ENCODE data around the gene ZBTB8A.
"Not testable (repeated sequence)": the region's sequence is repeated elsewhere in the genome, so short reads cannot be mapped to it uniquely, and the experiment has no call there.

ZBTB8A gene

GRCh38 chr1:32619701-32620485, 80.7 kb downstream of the ZBTB8A start:
- DNase-seq (ENCODE audit: low read depth in 2 of 2, low spot score in 1 of 2) = no peak

GRCh38 chr1:32622205-32622604, 83.0 kb downstream of the ZBTB8A start:
- no peak for DNase-seq (ENCODE audit: low read depth in 2 of 2, low spot score in 1 of 2)

GRCh38 chr1:32622806-32623681, 83.8 kb downstream of the ZBTB8A start:
- DNase-seq (ENCODE audit: low read depth in 2 of 2, low spot score in 1 of 2) = no peak

- DNase-seq (ENCODE audit: low read depth in 2 of 2, low spot score in 1 of 2) = no peak
These were observed 84.5 kb downstream of the ZBTB8A start for GRCh38 chr1:32623775-32624174.

GRCh38 chr1:32626176-32626575, 86.9 kb downstream of the ZBTB8A start:
- no peak for DNase-seq (ENCODE audit: low read depth in 2 of 2, low spot score in 1 of 2)

GRCh38 chr1:32627596-32628162, 88.5 kb downstream of the ZBTB8A start:
- DNase-seq (ENCODE audit: low read depth in 2 of 2, low spot score in 1 of 2) = no peak

- not testable (repeated sequence) for DNase-seq (ENCODE audit: low read depth in 2 of 2, low spot score in 1 of 2)
These were observed 90.9 kb downstream of the ZBTB8A start for GRCh38 chr1:32630173-32630572.

GRCh38 chr1:32632829-32633228, 93.6 kb downstream of the ZBTB8A start:
- no peak for DNase-seq (ENCODE audit: low read depth in 2 of 2, low spot score in 1 of 2)

GRCh38 chr1:32635508-32636277, 96.5 kb downstream of the ZBTB8A start:
- DNase-seq (ENCODE audit: low read depth in 2 of 2, low spot score in 1 of 2) = no peak

- no peak for DNase-seq (ENCODE audit: low read depth in 2 of 2, low spot score in 1 of 2)
These were observed 97.9 kb downstream of the ZBTB8A start for GRCh38 chr1:32636914-32637645.

GRCh38 chr1:32639489-32640075, 100.4 kb downstream of the ZBTB8A start:
- DNase-seq (ENCODE audit: low read depth in 2 of 2, low spot score in 1 of 2) = no peak

GRCh38 chr1:32642292-32642827, 103.1 kb downstream of the ZBTB8A start:
- not testable (repeated sequence) for DNase-seq (ENCODE audit: low read depth in 2 of 2, low spot score in 1 of 2)

- no peak for DNase-seq (ENCODE audit: low read depth in 2 of 2, low spot score in 1 of 2)
These were observed 105.2 kb downstream of the ZBTB8A start for GRCh38 chr1:32644426-32644825.

GRCh38 chr1:32647308-32648134, 108.3 kb downstream of the ZBTB8A start:
- DNase-seq (ENCODE audit: low read depth in 2 of 2, low spot score in 1 of 2) = no peak

GRCh38 chr1:32650248-32650751, 111.1 kb downstream of the ZBTB8A start, which contains the start of gene ZBTB8OS:
TSS of gene ZBTB8OS (minus strand) at chr1:32650550. CDS start at chr1:32650529, 21 bp downstream.
- peak; percentile 58 to 78 for DNase-seq (ENCODE audit: low read depth in 2 of 2, low spot score in 1 of 2)

- peak; percentile 97 for DNase-seq (ENCODE audit: low read depth in 2 of 2, low spot score in 1 of 2)
These were observed 111.7 kb downstream of the ZBTB8A start, which contains the start of gene RBBP4 for GRCh38 chr1:32650752-32651460. TSS of gene RBBP4 (plus strand) at chr1:32651208. CDS start at chr1:32651307, 99 bp downstream.

- no peak for DNase-seq (ENCODE audit: low read depth in 2 of 2, low spot score in 1 of 2)
These were observed 112.3 kb downstream of the ZBTB8A start for GRCh38 chr1:32651461-32652073.

Data from stimulated activated CD8-positive, alpha-beta memory T cell treated with anti-CD3 and anti-CD28 coated beads, Interleukin-4, amount 100 ng/mL, for 1 hour (primary cell).